Measurements from ENCODE around the gene INPP5D. TPM values are rescaled to one million over a fixed set of nuclear protein-coding genes. Genes with fewer than 3 reads are reported as not detected.

The INPP5D gene
- polyA plus RNA-seq, 2 of the 4 experiments (the other 2 are of a cell fraction) = 0.26 to 0.53 TPM

- H3K4me1 ChIP-seq = no peaks in the 10 kb centered on the region
- CTCF ChIA-PET = no interaction called here
- ATAC-seq (no peak), DNase-seq (ENCODE audit: low read depth in 1 of 2, low spot score in 1 of 2) (no peak), FAIRE-seq (no peak)
- no peak for TF ChIP-seq PHF8 (IDR thresholded peaks at IDR 0.05; ENCODE audit: borderline replicate concordance, low read depth)
- no peak for TF ChIP-seq HOXB13 (CRISPR knock-in tag; IDR thresholded peaks at IDR 0.05; ENCODE audit: low read depth)
- TF ChIP-seq RFX5 (IDR thresholded peaks at IDR 0.05) = no peak
- no peak for TF ChIP-seq CEBPB (IDR thresholded peaks at IDR 0.05)
- no peak for TF ChIP-seq CHD4 (IDR thresholded peaks at IDR 0.05; ENCODE audit: borderline replicate concordance)
- no peak for TF ChIP-seq NPAS2 (CRISPR knock-in tag; IDR thresholded peaks at IDR 0.05; ENCODE audit: borderline replicate concordance)
- TF ChIP-seq KDM1A (IDR thresholded peaks at IDR 0.05; ENCODE audit: low read depth) = no peak
- TF ChIP-seq EHF (CRISPR knock-in tag; IDR thresholded peaks at IDR 0.05) = no peak
- TF ChIP-seq ZFP36 (IDR thresholded peaks at IDR 0.05; ENCODE audit: borderline replicate concordance, partially characterized antibody) = no peak
- no peak for TF ChIP-seq FOSB (CRISPR knock-in tag; IDR thresholded peaks at IDR 0.05)
- no peak for TF ChIP-seq ZC3H11A (IDR thresholded peaks at IDR 0.05)
- no peak for TF ChIP-seq MAX (IDR thresholded peaks at IDR 0.05)
- no peak for TF ChIP-seq CTCF (IDR thresholded peaks at IDR 0.05)
- no peak for TF ChIP-seq HOXB5 (CRISPR knock-in tag; IDR thresholded peaks at IDR 0.05)
- TF ChIP-seq POLR2A (IDR thresholded peaks at IDR 0.05; ENCODE audit: low read length) = no peak
- no peak overlapping the region for H3K4me2 ChIP-seq
- no peaks in the 10 kb centered on the region for H3K9me3 ChIP-seq
- H3K4me3 ChIP-seq = no peak overlapping the region
- 71% methylated on average over 8 of the region's 8 CpGs for WGBS (ENCODE audit: missing lambda C conversion rate)
- no peak overlapping the region for H3K27ac ChIP-seq
- POLR2A ChIA-PET = no interaction called here
Measured at GRCh38 chr2:233119123-233119522, 59.0 kb downstream of the INPP5D start.

DNA sequence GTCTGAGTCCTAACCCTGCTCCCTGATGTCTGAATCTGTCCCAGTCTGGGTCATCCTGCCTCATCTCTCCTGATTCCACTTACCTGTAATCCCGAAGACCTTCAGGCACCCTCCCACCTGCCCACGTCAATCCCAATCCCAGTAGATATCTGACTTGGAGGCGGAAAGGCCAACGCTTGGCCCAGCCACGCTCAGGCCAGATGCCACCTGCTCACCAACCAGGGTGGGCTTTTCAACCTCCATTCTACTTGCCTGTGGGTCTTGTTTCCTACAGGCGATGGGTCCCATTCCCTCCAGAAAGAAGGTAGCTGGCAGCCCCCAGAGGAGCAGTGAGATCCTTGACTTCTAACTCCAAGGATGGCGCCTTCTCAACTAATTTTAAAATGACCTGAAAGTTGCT is 59.7 kb downstream of the INPP5D start:
- H3K9me3 ChIP-seq = no peaks in the 10 kb centered on the region
- CTCF ChIA-PET = interaction anchor here (1.1 kb wide), 1 partner anchor 10 kb away, joined by 3 read pairs; no protein-coding TSS in a partner anchor
- H3K4me3 ChIP-seq = no peak overlapping the region
- DNase-seq (ENCODE audit: low read depth in 1 of 2, low spot score in 1 of 2) (no peak), ATAC-seq (no peak), FAIRE-seq (no peak)
- no peak overlapping the region for H3K27ac ChIP-seq
- POLR2A ChIA-PET = no interaction called here
- 90% methylated on average over 7 of the region's 7 CpGs for WGBS (ENCODE audit: missing lambda C conversion rate)
- TF ChIP-seq MAZ (IDR thresholded peaks at IDR 0.05; ENCODE audit: borderline replicate concordance, low read depth, low read length) (no peak), HOXB13 (CRISPR knock-in tag; IDR thresholded peaks at IDR 0.05; ENCODE audit: low read depth) (no peak), JUNB (IDR thresholded peaks at IDR 0.05) (no peak), KDM1A (IDR thresholded peaks at IDR 0.05; ENCODE audit: low read depth) (no peak), REST (IDR thresholded peaks at IDR 0.05) (no peak), HMGXB4 (CRISPR knock-in tag; IDR thresholded peaks at IDR 0.05; ENCODE audit: borderline replicate concordance) (no peak), HEYL (CRISPR knock-in tag; IDR thresholded peaks at IDR 0.05) (no peak)
- TF ChIP-seq, protein P1, sequence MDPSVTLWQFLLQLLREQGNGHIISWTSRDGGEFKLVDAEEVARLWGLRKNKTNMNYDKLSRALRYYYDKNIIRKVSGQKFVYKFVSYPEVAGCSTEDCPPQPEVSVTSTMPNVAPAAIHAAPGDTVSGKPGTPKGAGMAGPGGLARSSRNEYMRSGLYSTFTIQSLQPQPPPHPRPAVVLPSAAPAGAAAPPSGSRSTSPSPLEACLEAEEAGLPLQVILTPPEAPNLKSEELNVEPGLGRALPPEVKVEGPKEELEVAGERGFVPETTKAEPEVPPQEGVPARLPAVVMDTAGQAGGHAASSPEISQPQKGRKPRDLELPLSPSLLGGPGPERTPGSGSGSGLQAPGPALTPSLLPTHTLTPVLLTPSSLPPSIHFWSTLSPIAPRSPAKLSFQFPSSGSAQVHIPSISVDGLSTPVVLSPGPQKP (IDR thresholded peaks at IDR 0.05; ENCODE audit: low read depth, low read length) = no peak
- H3K4me1 ChIP-seq = no peaks in the 10 kb centered on the region
- H3K4me2 ChIP-seq = no peak overlapping the region

All from A549 (cell line).